Measurements from ENCODE around the gene S1PR4. TPM values are rescaled to one million over a fixed set of nuclear protein-coding genes. Genes with fewer than 3 reads are reported as not detected.

S1PR4 gene
- polyA plus RNA-seq, 1 of the 3 experiments (the other 2 are of a cell fraction) = not detected

DNA sequence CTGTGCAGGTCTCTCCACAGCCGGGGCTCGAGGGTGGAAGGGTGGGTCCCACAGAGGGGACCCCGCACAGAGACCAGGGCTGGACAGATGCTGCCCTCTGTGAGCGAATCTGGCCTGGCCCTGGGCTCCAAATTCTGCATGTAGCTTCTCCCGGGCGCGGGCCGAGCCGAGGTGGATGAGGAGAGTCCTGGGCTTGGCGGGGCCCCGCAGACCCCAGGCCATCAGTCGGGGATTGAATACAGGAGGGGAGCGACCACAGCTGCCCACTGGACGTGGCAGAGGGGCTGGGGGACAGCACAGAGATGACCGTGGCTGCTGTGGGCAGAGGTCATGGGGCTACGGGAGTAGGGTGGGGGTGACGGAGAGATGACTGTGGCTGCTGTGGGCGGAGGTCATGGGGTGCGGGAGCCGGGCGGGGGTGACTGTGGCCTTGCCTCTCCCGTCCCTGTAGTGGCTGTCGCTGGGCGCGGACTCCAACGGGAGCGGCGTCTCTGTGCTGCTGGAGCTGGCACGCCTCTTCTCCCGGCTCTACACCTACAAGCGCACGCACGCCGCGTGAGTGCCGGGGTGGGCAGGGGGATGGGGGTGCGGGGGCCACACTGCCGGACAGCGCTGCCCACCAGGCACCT is 22.6 kb downstream of the S1PR4 start:
- no peaks in the 10 kb centered on the region for H3K9me3 ChIP-seq
- TF ChIP-seq FOSL2 (IDR thresholded peaks at IDR 0.05; ENCODE audit: borderline replicate concordance, low read depth) (no peak), SIN3A (IDR thresholded peaks at IDR 0.05; ENCODE audit: borderline replicate concordance, low read depth, low read length) (no peak), YY1 (IDR thresholded peaks at IDR 0.05; ENCODE audit: low read depth) (no peak), RAD21 (IDR thresholded peaks at IDR 0.05; ENCODE audit: low read length) (no peak), TAF1 (IDR thresholded peaks at IDR 0.05; ENCODE audit: borderline replicate concordance, low read depth, low read length) (no peak), NRF1 (IDR thresholded peaks at IDR 0.05; ENCODE audit: low read depth, low read length) (no peak), FOXM1 (IDR thresholded peaks at IDR 0.05; ENCODE audit: low read depth) (no peak), EZH2phosphoT487 (IDR thresholded peaks at IDR 0.05; ENCODE audit: borderline replicate concordance, low read depth) (no peak), POLR2AphosphoS5 (IDR thresholded peaks at IDR 0.05; ENCODE audit: low read depth, low read length) (no peak)
- TF ChIP-seq, protein P1, sequence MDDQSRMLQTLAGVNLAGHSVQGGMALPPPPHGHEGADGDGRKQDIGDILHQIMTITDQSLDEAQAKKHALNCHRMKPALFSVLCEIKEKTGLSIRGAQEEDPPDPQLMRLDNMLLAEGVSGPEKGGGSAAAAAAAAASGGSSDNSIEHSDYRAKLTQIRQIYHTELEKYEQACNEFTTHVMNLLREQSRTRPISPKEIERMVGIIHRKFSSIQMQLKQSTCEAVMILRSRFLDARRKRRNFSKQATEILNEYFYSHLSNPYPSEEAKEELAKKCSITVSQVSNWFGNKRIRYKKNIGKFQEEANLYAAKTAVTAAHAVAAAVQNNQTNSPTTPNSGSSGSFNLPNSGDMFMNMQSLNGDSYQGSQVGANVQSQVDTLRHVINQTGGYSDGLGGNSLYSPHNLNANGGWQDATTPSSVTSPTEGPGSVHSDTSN (IDR thresholded peaks at IDR 0.05) = no peak
- TF ChIP-seq, protein P2, sequence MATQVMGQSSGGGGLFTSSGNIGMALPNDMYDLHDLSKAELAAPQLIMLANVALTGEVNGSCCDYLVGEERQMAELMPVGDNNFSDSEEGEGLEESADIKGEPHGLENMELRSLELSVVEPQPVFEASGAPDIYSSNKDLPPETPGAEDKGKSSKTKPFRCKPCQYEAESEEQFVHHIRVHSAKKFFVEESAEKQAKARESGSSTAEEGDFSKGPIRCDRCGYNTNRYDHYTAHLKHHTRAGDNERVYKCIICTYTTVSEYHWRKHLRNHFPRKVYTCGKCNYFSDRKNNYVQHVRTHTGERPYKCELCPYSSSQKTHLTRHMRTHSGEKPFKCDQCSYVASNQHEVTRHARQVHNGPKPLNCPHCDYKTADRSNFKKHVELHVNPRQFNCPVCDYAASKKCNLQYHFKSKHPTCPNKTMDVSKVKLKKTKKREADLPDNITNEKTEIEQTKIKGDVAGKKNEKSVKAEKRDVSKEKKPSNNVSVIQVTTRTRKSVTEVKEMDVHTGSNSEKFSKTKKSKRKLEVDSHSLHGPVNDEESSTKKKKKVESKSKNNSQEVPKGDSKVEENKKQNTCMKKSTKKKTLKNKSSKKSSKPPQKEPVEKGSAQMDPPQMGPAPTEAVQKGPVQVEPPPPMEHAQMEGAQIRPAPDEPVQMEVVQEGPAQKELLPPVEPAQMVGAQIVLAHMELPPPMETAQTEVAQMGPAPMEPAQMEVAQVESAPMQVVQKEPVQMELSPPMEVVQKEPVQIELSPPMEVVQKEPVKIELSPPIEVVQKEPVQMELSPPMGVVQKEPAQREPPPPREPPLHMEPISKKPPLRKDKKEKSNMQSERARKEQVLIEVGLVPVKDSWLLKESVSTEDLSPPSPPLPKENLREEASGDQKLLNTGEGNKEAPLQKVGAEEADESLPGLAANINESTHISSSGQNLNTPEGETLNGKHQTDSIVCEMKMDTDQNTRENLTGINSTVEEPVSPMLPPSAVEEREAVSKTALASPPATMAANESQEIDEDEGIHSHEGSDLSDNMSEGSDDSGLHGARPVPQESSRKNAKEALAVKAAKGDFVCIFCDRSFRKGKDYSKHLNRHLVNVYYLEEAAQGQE (IDR thresholded peaks at IDR 0.05; ENCODE audit: low read depth, low read length) = no peak
- TF ChIP-seq, protein P3, sequence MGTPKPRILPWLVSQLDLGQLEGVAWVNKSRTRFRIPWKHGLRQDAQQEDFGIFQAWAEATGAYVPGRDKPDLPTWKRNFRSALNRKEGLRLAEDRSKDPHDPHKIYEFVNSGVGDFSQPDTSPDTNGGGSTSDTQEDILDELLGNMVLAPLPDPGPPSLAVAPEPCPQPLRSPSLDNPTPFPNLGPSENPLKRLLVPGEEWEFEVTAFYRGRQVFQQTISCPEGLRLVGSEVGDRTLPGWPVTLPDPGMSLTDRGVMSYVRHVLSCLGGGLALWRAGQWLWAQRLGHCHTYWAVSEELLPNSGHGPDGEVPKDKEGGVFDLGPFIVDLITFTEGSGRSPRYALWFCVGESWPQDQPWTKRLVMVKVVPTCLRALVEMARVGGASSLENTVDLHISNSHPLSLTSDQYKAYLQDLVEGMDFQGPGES (IDR thresholded peaks at IDR 0.05; ENCODE audit: low read depth, low read length) = no peak
- H3K27ac ChIP-seq (ENCODE audit: low read depth in 2 of 2, low read length in 1 of 2) = no peak overlapping the region
- no peaks in the 10 kb centered on the region for H3K27me3 ChIP-seq (ENCODE audit: insufficient read depth)
- no peak overlapping the region for H3K4me2 ChIP-seq
- H3K4me3 ChIP-seq (ENCODE audit: low read depth in 2 of 2, low read length in 1 of 2) = no peak overlapping the region
- H4K20me1 ChIP-seq (ENCODE audit: insufficient read depth) = no peaks in the 10 kb centered on the region
- DNase-seq = no peak
- CTCF ChIA-PET = interaction anchor here (1.0 kb wide), 1 partner anchor 9 kb away, joined by 4 read pairs; no protein-coding TSS in a partner anchor
- no peaks in the 10 kb centered on the region for H3K79me2 ChIP-seq (ENCODE audit: insufficient read depth)
- H3F3A ChIP-seq (replicated peaks; ENCODE audit: insufficient read depth) = no peaks in the 10 kb centered on the region
- H3K9ac ChIP-seq = no peak overlapping the region
- H3K9me2 ChIP-seq = no peaks in the 10 kb centered on the region
- 97% methylated on average over 32 of the region's 39 CpGs for WGBS (ENCODE audit: low lambda C conversion rate)
- POLR2A ChIA-PET = no interaction called here
- H3K4me1 ChIP-seq (ENCODE audit: control insufficient read depth in 1 of 2, insufficient read depth in 2 of 2, low read depth in 1 of 2, low read length in 1 of 2) = no peaks in the 10 kb centered on the region
- peaks cover 0 to 38% of the 10 kb centered on the region in 2 experiments for H3K36me3 ChIP-seq (replicated peaks in 1 of 2; ENCODE audit: control insufficient read depth in 1 of 2, insufficient read depth in 2 of 2, low read length in 1 of 2)
- no peak overlapping the region for H2AFZ ChIP-seq (ENCODE audit: low read depth)
